Right cardiac atrium (tissue), 5 donors: Measurements from ENCODE around the gene PCGF1. TPM values are rescaled to one million over a fixed set of nuclear protein-coding genes. Genes with fewer than 3 reads are reported as not detected.

Source experiments
- ATAC-seq, 2 donors: fragments of 200-7000 bp; cut with Tn5 transposase; one replicate each; pipeline versions ENCODE4 v1.8.0 to v1.9.1; 2020; ENCODE audit warnings: moderate library complexity in 2 of 2, mild to moderate bottlenecking in 1 of 2
- DNase-seq, 3 donors: peaks; one replicate each; pipeline ENCODE4 v3.0.0-alpha.2; 2020
- H3K27ac ChIP-seq: one replicate; pipeline ENCODE4 v1.5.1; 2013; ENCODE audit warnings: mild to moderate bottlenecking, low read length, control low read depth, moderate library complexity
- H3K27me3 ChIP-seq: one replicate; pipeline ENCODE4 v1.6.1; 2013; ENCODE audit not compliant: control insufficient read depth, insufficient read depth
- H3K4me1 ChIP-seq: one replicate; pipeline ENCODE4 v1.6.1; 2013; ENCODE audit warnings: low read length; ENCODE audit not compliant: control insufficient read depth, insufficient read depth
- H3K4me3 ChIP-seq: one replicate; pipeline ENCODE4 v1.5.1; 2013; ENCODE audit warnings: low read length, control low read depth
- H3K9me3 ChIP-seq: one replicate; pipeline ENCODE4 v1.6.1; 2013; ENCODE audit warnings: low read length; ENCODE audit not compliant: control insufficient read depth
- WGBS: extraction: QIAGEN DNeasy Blood & Tissue Kit; methylation state at CpG from one replicate; pipeline ENCODE4 v1.1.7; 2013; 5-methylcytosine and 5-hydroxymethylcytosine counted together
- intact Hi-C, 4 donors: fragments of 100-400 bp; cut with DNase I; formaldehyde crosslinking; loops; one replicate each; pipeline versions ENCODE4 v1.11.0 to v1.14.0; 2022 to 2023
- polyA plus RNA-seq: library from polyadenylated mRNA; stranded (reverse); fragments of 200-250 nt; gene quantifications from one replicate; pipeline ENCODE4 v1.2.3, GENCODE V29; 2013
- total RNA-seq, 4 donors: library from RNA; stranded (reverse); fragmentation: NEBNext Ultra II Directional; extraction: Animal tissue kit (Norgen Biotek cat#: 25700); gene quantifications; one replicate each; pipeline ENCODE4 v1.2.1, GENCODE V29; 2021
- donor health status: healthy with polysubstance abuse.
- donor health status: DM: no; HTN: yes; CAD: no.
- donor health status: DM: no; HTN: no; CAD: no.
- donor health status: DM: no; HTN: yes; CAD: no; lungs with severe emphysema.
- donor health status: DM: yes; HTN: yes; CAD: no.

Gene PCGF1
- total and polyA plus RNA-seq, 5 donors: 20.5 to 38.7 (median 22.4) TPM

- Histone ChIP-seq H3K27ac (no peak overlapping the region), H3K4me3 (no peak overlapping the region), H3K9me3 (no peaks in the 10 kb centered on the region), H3K4me1 (no peaks in the 10 kb centered on the region), H3K27me3 (no peaks in the 10 kb centered on the region)
- ATAC-seq: no peak
- no peak for DNase-seq
- intact Hi-C loops: no loop called here
These were observed 44.0 kb upstream of the PCGF1 start for GRCh38 chr2:74551530-74551929.

GRCh38 chr2:74550231-74550630, 42.7 kb upstream of the PCGF1 start:
- WGBS: 91% methylated on average over 7 of the region's 7 CpGs
- ATAC-seq (no peak), DNase-seq (no peak)
- intact Hi-C loops: no loop called here
- no peak overlapping the region for H3K27ac ChIP-seq
- H3K4me1 ChIP-seq: no peaks in the 10 kb centered on the region
- no peaks in the 10 kb centered on the region for H3K27me3 ChIP-seq
- no peak overlapping the region for H3K4me3 ChIP-seq
- H3K9me3 ChIP-seq: no peaks in the 10 kb centered on the region

GRCh38 chr2:74548900-74549826, 41.7 kb upstream of the PCGF1 start:
- Histone ChIP-seq H3K4me1 (no peaks in the 10 kb centered on the region), H3K9me3 (no peaks in the 10 kb centered on the region), H3K27me3 (no peaks in the 10 kb centered on the region), H3K4me3 (peak overlapping the region; percentile 50), H3K27ac (peak overlapping the region; percentile 73)
- intact Hi-C loops: no loop called here
- 7% methylated on average over 85 of the region's 85 CpGs for WGBS
- DNase-seq: peak; percentile 85 to 93 (median 93)
- ATAC-seq: peak; percentile 88 to 91

GRCh38 chr2:74548285-74548899, 40.9 kb upstream of the PCGF1 start:
- H3K9me3 ChIP-seq: no peaks in the 10 kb centered on the region
- DNase-seq (no peak), ATAC-seq (peak; percentile 13 to 20)
- intact Hi-C loops: no loop called here
- no peaks in the 10 kb centered on the region for H3K27me3 ChIP-seq
- WGBS: 13% methylated on average over 26 of the region's 26 CpGs
- peak overlapping the region; percentile 50 for H3K4me3 ChIP-seq
- H3K4me1 ChIP-seq: no peaks in the 10 kb centered on the region
- peak overlapping the region; percentile 73 for H3K27ac ChIP-seq

- intact Hi-C loops: no loop called here
- H3K27me3 ChIP-seq: no peaks in the 10 kb centered on the region
- ATAC-seq (no peak), DNase-seq (no peak)
- H3K27ac ChIP-seq: no peak overlapping the region
- H3K4me3 ChIP-seq: no peak overlapping the region
- H3K4me1 ChIP-seq: no peaks in the 10 kb centered on the region
- WGBS: 80% methylated on average over 3 of the region's 3 CpGs
- no peaks in the 10 kb centered on the region for H3K9me3 ChIP-seq
These were observed 38.5 kb upstream of the PCGF1 start for GRCh38 chr2:74546004-74546403.

GRCh38 chr2:74544634-74545033, 37.1 kb upstream of the PCGF1 start:
- WGBS: 86% methylated on average over 3 of the region's 3 CpGs

GRCh38 chr2:74542978-74543377, 35.5 kb upstream of the PCGF1 start:
- no peak for DNase-seq
- no peak overlapping the region for H3K4me3 ChIP-seq
- no peak for ATAC-seq
- H3K27ac ChIP-seq: no peak overlapping the region
- WGBS: 67% methylated on average over 1 of the region's 1 CpG
- no peaks in the 10 kb centered on the region for H3K4me1 ChIP-seq
- intact Hi-C loops: no loop called here
- H3K27me3 ChIP-seq: no peaks in the 10 kb centered on the region
- no peaks in the 10 kb centered on the region for H3K9me3 ChIP-seq

More at GRCh38 chr2:74544634-74545033, 37.1 kb upstream of the PCGF1 start:
- Histone ChIP-seq H3K4me1 (no peaks in the 10 kb centered on the region), H3K27me3 (no peaks in the 10 kb centered on the region), H3K27ac (no peak overlapping the region), H3K4me3 (no peak overlapping the region), H3K9me3 (no peaks in the 10 kb centered on the region)
- ATAC-seq (no peak), DNase-seq (no peak)
- intact Hi-C loops: no loop called here

GRCh38 chr2:74540291-74540690, 32.8 kb upstream of the PCGF1 start:
- intact Hi-C loops: no loop called here
- DNase-seq (peak; percentile 82 to 91 (median 85)), ATAC-seq (peak; percentile 82 to 96)
- H3K9me3 ChIP-seq: no peaks in the 10 kb centered on the region
- no peak overlapping the region for H3K4me3 ChIP-seq
- no peaks in the 10 kb centered on the region for H3K27me3 ChIP-seq
- 54% methylated on average over 5 of the region's 5 CpGs for WGBS
- peak overlapping the region; percentile 74 for H3K27ac ChIP-seq
- H3K4me1 ChIP-seq: no peaks in the 10 kb centered on the region

GRCh38 chr2:74538881-74539339, 31.4 kb upstream of the PCGF1 start:
- WGBS: 75% methylated on average over 7 of the region's 7 CpGs
- Histone ChIP-seq H3K4me1 (no peaks in the 10 kb centered on the region), H3K27me3 (no peaks in the 10 kb centered on the region), H3K27ac (no peak overlapping the region), H3K4me3 (no peak overlapping the region), H3K9me3 (no peaks in the 10 kb centered on the region)
- no peak for ATAC-seq
- no peak for DNase-seq
- intact Hi-C loops: loop anchor here in 1 of 4 donors (10.0 kb wide), 1 partner anchor 46 kb away; no protein-coding TSS in a partner anchor

- ATAC-seq (no peak), DNase-seq (no peak)
- no peaks in the 10 kb centered on the region for H3K4me1 ChIP-seq
- H3K9me3 ChIP-seq: no peaks in the 10 kb centered on the region
- WGBS: 62% methylated on average over 4 of the region's 4 CpGs
- H3K4me3 ChIP-seq: no peak overlapping the region
- H3K27ac ChIP-seq: no peak overlapping the region
- intact Hi-C loops: loop anchor here in 1 of 4 donors (10.0 kb wide), 1 partner anchor 48 kb away; no protein-coding TSS in a partner anchor
- H3K27me3 ChIP-seq: no peaks in the 10 kb centered on the region
These were observed 29.6 kb upstream of the PCGF1 start for GRCh38 chr2:74537140-74537539.
